GM12872 (cell line): ENCODE measurements around the gene ZSWIM5.

Experiments used
- TF ChIP-seq, protein P1 (sequence below): IDR thresholded peaks from 3 replicates; pipeline ENCODE4 v1.5.1; 2011; ENCODE audit warnings: low read depth, mild to moderate bottlenecking, low read length, moderate library complexity; ENCODE audit not compliant: insufficient read depth

ZSWIM5 gene

GRCh38 chr1:45205910-45206721, at the start of gene ZSWIM5:
TSS of gene ZSWIM5 (minus strand) at chr1:45206605. CDS start at chr1:45206350, 255 bp downstream.
- TF ChIP-seq, protein P1, sequence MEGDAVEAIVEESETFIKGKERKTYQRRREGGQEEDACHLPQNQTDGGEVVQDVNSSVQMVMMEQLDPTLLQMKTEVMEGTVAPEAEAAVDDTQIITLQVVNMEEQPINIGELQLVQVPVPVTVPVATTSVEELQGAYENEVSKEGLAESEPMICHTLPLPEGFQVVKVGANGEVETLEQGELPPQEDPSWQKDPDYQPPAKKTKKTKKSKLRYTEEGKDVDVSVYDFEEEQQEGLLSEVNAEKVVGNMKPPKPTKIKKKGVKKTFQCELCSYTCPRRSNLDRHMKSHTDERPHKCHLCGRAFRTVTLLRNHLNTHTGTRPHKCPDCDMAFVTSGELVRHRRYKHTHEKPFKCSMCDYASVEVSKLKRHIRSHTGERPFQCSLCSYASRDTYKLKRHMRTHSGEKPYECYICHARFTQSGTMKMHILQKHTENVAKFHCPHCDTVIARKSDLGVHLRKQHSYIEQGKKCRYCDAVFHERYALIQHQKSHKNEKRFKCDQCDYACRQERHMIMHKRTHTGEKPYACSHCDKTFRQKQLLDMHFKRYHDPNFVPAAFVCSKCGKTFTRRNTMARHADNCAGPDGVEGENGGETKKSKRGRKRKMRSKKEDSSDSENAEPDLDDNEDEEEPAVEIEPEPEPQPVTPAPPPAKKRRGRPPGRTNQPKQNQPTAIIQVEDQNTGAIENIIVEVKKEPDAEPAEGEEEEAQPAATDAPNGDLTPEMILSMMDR, result no peak

DNA sequence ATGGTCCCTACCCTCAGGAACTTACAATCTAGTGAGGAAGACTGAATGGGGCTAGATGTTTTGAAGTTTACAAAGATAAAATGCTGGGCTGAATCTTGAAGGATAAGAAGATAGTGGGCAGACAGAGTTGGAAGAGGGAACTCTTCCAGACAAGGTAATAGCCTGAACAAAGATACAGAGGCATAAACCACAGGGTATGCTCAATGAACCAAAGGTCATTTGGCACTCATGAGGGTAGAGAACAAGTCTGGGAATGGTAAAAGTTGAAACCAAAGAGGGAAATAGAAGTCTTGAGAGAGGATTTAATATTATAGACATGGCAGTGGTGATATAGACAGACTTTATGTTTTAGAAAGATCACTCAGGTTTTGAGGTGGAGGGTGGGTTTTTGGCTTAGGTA, 48.1 kb upstream of the ZSWIM5 start:
- TF ChIP-seq, protein P1, result no peak

GRCh38 chr1:45250544-45250943, 44.1 kb upstream of the ZSWIM5 start:
- TF ChIP-seq, protein P1, result no peak

DNA sequence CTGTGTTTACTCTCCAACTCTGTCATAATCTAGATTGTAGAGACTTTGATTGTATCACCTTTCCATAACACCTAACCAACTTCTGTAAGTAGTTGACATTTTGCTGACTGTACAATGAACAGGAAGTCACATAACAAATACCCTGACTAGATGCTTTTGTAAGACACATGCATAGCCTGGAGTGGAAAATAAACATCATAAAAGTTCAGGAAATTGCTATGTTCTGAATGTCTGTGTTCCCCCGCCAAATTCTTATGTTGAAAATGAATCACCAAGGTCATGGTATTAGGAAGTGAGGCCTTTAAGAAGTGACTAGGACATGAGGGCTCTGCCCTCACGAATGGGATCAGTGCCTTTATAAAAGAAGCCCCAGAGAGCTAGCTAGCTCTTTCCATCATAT, 40.4 kb upstream of the ZSWIM5 start:
- TF ChIP-seq, protein P1, result no peak

DNA sequence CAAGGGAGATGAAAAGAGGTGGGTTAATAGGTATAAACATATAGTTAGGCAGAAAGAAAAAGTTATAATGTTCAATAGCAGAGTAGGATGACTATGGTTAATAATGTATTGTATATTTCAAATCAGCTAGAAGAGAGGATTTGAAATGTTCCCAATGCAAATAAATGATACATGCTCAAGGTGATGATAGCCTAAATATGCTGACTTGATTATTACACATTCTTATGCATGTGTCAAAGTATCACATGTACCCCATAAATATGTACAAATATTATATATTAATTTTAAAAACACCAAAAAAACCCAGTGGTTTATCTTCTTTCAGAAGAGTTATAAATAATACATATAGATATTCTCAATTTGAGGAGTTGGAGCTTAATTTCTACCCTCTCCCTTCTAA, 38.3 kb upstream of the ZSWIM5 start:
- TF ChIP-seq, protein P1, result no peak

DNA sequence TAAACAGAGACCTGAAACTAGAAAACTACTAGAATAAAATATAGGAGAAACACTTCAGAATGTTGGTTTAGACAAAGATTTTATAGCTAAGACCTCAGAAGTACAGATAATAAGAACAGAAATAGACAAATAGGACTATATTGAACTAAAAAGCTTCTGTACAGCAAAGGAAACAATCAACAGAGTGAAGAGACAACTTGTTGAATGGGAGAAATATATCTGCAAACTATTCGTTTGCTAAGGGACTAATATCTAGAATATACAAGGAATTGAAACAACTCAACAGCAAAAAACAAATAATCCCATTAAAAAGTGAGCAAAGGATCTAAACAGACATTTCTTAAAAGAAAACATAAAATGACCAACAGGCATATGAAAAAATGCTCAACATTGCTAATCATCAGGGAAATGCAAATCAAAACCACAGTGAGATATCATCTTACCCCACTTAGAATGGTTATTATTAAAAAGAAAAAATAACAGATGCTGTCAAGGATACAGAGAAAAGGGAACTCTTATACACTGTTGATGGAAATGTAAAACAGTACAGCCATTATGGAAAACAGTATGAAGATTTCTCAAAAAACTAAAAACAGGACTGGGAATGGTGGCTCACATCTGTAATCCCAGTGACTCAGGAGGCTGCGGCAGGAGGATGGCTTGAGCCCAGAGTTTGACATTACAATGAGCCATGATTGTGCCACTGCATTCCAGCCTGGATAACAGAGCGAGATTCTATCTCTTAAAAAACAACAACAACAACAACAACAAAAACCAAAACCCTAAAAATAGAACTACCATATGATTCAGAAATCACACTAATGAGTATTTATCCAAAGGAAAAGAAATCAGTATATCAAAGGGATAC, 37.3 kb upstream of the ZSWIM5 start:
- TF ChIP-seq, protein P1, result no peak

DNA sequence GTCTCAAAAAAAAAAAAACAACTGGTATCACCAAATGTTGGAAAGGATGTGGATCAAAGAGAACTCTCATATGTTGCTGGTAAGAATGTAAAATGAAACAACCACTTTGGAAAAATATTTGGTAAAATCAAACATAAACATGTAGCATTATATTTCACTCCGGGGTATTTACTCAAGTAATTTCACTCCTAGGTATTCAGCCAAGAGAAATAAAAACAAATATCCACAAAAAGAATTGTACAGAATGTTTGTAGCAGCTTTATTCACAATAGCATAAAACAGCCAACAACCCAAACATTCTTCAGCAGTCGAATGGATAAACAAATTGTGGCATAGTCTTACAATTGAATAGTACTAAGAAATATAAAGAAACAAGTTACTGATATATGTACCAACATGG, 32.4 kb upstream of the ZSWIM5 start:
- TF ChIP-seq, protein P1, result no peak
